GM03348 (cell line): Measurements from ENCODE around the gene MYO7B.
A peak's percentile ranks its signal among the peaks of the same experiment; 100 is the strongest.

Experiments used
- DNase-seq: peaks from one replicate; pipeline ENCODE4 v3.0.0; 2012; ENCODE audit warnings: low spot score

MYO7B gene

DNA sequence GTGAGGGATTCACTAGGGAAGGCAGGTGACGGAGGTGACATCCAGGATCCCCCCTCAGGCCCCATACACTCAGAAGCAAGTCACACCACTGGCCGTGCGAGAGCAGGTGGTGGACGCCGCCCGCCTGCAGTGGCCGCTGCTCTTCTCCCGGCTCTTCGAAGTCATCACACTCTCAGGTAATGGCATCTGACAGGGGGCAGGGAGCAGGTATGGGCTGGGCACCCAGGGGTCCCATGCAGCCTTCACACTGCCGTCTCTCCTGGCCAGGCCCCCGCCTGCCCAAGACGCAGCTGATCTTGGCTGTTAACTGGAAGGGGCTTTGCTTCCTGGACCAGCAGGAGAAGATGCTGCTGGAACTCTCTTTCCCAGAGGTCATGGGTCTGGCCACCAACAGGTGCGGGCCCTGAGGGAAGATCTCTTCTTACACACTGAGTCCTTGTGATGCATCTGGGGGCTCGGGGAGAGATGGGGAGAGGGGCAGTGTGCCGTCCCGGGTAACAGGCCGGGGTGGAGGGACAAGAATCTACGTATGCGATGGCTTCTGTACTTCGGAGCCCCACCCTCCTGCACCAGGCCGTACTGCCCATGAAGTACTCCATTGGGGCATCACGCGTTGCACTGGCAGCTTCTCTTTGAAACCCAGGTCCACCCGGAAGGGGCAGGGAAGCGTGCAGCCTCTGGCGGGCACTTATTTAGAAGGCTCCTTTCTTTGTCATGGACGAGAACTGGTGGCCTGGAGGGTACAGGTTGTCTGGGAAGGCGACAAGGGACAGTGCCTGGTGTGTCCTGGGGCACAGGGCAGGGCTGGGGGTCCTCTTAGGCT, 91.6 kb downstream of the MYO7B start:
- DNase-seq, result no peak

DNA sequence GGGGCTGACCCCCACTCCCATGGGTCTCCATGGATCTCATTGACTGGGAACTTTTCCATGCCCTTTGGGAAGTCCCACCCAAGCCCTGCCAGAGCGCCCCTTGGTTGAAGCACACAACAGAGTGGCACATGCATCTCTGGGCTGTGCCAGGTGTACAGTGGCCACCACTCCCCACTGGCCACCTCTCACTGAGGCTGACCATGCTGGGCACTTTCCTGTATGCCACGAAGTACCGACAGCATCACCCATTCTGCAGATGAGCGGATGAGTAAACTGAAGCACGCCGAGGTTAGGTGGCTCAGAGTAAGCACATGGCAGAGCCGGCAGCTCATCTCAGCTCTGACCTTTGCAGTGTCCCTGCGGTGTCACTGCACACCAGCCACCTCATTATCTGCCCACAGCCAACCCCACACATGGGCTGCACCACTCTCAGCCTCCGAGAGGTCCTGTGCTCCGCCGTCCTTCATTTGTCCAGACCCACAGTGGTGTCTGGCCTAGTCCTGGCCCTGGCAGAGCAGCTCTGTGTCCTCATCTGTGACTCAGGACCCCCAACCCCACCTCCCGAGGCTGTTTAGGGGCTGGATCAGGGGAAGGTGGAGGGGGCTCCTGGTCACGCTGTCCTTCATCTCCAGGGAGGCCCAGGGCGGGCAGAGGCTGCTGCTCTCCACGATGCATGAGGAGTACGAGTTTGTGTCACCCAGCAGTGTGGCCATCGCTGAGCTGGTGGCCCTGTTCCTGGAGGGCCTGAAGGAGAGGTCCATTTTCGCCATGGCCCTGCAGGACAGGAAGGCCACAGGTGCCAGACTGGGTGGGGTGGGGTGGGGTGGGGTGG, 92.5 kb downstream of the MYO7B start:
- DNase-seq, result no peak

DNA sequence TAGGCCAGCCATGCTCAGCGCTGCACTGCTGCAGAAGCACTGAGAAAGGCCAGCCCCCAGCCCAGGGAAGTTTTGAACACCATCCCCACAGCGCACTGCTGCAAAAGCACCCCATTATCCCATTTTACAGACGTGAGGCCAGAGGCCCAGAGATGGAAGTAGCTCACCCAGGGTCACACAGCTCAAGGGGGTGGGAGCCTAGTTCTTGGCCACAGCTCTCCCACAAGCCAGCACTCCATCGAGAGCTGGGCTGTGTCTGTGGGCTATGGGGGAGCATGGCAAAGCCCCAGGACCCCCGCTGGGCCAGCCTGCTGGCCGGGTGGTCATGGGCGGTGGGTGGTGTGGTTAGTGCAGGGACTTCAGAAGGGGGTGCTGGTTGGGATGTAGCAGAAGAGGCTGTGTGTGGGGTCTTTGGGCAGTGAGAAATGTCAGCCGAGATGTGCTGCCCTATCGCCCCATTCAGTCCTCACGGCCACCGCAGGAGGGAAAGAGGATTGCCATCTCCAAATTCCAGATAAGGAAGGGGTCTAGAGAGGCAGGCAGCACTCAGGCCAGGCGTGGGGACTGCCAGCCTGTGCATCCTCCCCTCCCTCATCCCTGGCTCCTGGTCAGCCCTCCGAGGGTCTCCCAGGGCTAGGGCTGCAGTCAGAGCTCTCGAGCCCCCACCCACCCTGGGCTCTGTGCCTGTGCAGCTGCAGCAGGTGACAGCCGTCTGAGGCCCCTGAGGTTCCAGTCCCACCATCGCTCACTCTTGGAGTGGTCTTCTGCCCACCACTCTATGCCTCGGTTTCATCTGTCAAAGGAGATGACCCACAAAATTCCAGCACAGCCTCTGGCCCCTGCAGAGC, 93.5 kb downstream of the MYO7B start:
- no peak for DNase-seq

DNA sequence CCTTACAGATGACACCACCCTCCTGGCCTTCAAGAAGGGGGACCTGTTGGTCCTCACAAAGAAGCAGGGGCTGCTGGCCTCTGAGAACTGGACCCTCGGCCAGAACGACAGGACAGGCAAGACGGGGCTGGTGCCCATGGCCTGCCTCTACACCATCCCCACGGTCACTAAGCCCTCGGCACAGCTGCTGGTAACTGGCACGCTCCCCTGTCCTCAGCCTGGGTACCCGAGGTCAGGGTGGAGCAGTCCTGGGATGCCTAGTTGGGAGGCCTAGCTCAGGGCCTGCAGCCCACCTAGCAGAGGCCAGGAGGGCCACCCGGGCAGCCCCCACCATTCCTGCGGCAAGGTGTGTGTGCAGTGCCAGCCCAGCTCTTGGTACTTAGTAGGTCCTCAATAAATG, 94.2 kb downstream of the MYO7B start:
- no peak for DNase-seq

DNA sequence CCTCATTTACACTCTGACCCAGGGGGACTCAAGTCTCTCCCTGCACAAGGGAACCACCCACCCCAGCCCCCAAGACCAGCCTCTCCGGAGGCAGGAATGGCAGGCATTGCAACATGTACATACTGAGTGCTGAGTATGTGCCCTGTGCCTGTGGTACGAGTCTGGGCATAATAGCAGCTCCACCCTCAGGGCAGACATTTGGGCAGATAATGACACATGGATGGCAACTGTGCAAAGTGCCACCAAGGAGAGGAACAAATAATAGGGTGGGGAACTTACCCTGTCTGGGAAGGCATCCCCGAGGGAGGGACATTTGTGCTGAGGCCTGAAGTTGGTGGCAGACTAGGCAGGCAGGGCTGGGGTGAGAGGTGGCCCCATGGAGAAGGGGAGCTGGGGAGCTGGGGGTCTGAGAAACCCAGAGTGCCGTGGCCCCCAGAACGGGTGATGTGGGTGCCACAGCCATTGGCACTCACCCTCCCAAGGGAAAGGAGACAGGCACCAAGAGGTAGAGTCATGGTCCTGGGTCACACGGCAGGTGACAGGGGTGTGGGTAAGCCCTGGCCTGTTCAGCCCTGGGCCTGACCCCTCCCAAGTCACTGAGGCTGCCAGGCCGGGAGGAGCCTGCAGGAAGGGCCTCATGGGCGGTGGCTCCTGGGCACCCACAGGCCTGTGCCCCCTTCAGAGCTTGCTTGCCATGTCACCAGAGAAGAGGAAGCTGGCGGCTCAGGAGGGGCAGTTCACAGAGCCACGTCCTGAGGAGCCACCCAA, 94.8 kb downstream of the MYO7B start:
- DNase-seq, result no peak

DNA sequence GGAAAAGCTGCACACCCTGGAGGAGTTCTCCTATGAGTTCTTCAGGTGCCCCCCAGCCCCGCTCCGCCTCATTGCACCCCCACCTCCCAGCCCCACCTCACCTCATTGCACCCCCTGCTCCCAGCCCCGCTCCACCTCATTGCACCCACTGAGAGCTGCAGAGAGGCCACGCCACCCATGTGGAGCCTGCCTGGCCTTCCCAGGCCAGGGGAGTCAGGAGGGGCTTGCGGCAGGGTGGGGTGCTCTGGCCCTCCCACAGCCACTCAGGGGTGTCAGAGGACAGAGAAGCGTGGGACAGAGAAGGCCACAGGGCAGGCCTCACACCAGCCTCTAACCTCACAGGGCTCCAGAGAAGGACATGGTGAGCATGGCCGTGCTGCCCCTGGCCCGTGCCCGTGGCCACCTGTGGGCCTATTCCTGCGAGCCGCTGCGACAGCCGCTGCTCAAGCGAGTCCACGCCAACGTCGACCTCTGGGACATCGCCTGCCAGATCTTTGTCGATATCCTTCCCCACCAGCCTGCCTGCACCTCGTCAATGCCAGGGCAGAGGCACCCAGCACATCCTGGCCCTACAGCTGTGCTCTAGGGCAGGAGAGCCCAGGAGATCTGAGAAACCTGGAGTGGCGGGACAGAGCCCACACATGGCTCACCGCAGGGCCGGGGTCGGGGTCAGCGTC, 95.5 kb downstream of the MYO7B start:
- no peak for DNase-seq

DNA sequence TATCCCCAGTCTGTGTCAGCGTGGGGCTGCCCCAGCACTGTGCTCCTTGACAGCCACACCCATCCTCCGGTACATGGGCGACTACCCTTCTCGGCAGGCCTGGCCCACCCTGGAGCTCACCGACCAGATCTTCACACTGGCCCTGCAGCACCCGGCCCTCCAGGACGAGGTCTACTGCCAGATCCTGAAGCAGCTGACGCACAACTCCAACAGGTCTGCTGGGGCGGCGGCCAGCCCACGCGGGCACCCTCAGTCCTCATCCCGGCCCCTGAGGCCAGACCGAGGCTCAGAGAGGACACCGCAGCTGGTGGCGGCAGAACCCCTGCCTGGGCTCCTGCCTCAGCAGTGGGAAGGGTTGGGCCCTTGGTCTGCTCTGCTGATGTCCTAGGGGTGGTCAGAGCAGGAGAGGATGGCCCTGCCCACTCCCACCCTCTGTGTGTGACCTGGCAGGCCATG, 96.1 kb downstream of the MYO7B start:
- DNase-seq, result no peak

DNA sequence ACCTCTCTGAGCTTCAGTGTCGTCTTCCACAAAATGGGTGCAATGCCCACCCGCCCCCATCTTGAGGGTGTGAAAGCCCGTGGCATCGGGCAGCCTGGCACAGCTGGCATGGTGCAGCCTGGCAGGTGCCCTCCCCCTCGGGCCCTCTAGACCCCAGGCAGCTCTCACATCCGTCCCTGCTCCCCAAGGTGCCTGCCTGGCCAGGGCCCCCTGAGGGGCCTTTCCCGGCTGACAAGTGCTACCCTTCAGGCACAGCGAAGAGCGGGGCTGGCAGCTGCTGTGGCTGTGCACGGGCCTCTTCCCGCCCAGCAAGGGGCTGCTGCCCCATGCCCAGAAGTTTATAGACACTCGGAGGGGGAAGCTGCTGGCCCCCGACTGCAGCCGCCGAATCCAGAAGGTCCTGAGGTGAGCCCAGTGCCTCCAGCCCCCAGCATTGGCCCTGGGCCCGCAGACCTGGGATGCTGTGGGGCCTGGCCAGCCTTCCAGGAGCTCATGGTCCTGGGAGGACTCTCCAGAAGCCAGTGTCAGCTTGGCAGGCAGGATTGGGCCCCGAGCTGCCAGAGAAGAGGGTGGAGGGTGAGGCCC, 96.6 kb downstream of the MYO7B start:
- DNase-seq, result no peak

DNA sequence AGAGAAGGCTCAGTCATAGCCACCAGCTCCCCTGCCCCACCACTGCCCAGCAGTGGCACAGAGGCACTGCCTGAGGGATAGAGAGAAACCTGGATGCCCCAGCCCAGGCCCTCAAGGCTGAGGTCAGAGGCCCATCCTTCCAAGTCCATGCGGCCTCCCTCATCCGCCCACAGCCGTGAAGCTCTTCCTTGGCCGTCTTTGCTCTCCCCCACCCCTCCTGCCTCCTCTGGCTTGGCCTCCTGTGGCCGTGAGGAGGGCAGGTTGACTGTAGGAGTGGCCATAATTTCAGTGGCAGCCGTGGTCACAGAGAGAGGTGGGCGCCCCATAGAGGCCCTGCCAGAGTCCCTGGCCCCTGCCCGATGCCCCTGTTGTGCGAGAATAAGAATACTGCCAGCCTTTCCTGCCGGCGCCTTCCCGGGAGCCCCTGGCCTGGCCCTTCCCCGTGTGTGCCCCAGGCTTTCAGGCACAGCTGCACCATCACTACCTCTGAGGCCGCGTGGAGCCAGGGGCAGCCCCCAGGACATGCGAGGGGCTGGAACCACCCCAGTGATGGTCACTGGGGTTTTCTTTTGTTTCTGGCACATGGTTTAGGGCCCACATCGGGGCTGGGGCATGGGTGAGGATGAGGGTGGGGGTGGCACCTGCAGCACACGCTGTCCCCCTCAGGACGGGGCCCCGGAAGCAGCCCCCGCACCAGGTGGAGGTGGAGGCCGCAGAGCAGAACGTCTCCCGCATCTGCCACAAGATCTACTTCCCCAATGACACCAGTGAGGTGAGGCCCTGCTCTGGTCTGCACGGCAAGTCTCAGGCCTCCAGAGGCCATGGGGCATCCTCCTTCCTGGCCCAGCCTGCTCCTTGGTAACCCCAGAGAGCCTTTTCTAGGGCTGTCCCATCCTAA, 97.4 kb downstream of the MYO7B start:
- no peak for DNase-seq

DNA sequence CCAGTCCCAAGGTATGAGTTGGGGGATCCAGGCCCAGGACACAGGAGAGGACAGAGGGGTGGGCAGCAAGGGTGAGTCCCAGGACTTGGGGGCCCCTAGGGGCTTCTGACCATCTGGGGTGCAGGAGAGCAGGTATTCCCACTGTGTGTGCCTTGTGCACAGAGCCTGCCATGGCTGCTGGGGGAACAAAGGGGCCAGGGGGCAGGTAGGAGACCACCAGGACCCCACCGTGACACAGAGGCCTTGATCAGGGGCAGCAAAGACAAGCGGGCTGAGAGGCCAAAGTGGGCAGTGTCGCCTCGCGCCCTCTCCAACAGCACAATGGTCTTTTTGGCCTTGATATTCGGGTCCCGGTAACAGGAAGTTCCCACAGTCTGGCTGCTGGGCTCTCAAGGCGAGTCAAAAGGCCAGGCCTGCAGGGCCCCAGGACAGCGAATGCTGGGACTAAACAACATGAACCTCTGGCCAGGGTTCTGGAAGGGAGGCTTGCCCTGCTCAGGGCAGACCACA, 98.1 kb downstream of the MYO7B start:
- DNase-seq, result no peak

DNA sequence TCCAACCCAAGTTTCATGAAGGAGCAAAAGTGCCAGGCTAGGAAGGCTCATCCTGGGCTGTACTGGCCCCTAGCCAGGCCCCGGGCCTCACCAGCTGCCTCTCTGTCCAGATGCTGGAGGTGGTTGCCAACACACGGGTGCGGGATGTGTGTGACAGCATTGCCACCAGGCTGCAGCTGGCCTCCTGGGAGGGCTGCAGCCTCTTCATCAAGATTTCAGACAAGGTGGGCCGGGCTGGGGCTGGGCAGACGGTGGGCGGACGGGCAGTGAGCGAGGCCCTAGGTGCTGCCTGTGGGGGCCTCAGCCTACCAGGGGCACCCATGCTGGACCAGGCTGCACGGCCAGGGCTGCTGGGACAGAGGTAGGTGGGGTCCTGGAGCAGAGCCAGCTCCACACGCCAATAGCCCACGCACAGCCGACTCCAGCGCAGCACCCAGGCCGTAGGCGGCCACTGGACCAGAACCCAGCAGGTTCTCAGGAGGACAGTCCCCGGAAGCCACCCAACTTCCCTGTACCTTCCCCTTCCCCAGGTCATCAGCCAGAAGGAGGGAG, 98.7 kb downstream of the MYO7B start:
- peak; percentile 37 for DNase-seq

DNA sequence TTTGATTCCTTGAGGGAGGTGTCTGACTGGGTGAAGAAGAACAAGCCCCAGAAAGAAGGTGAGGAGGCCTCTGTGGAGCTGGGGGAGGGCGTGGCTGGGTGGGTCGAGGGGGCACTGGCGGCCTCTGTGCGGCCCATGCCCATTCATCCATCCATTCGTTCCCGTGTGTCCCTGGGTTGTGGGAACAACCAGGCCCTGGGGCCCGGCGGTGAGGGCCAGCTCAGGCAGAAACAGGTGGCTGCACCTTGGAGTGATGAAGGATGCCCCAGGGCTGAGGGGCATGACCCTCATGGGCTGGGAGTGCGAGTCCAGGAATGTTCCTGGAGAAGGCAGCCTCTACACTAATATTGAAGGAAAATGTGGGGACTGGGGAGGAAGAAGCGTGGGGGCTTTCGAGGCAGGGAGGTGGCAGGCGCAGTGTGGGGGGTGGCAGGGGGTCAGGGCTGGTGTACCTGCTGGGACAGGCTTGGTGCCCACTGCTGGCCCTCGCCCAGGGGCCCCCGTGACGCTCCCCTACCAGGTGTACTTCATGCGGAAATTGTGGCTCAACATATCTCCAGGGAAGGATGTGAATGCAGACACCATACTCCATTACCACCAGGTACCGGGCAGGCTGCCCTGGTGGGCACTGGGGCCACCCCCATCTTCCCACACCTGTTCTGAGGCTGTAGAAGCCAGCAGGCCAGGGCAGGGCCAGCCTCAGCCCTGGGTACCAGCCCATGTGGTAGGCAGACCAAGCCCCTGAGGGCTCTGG, 99.3 kb downstream of the MYO7B start:
- no peak for DNase-seq

DNA sequence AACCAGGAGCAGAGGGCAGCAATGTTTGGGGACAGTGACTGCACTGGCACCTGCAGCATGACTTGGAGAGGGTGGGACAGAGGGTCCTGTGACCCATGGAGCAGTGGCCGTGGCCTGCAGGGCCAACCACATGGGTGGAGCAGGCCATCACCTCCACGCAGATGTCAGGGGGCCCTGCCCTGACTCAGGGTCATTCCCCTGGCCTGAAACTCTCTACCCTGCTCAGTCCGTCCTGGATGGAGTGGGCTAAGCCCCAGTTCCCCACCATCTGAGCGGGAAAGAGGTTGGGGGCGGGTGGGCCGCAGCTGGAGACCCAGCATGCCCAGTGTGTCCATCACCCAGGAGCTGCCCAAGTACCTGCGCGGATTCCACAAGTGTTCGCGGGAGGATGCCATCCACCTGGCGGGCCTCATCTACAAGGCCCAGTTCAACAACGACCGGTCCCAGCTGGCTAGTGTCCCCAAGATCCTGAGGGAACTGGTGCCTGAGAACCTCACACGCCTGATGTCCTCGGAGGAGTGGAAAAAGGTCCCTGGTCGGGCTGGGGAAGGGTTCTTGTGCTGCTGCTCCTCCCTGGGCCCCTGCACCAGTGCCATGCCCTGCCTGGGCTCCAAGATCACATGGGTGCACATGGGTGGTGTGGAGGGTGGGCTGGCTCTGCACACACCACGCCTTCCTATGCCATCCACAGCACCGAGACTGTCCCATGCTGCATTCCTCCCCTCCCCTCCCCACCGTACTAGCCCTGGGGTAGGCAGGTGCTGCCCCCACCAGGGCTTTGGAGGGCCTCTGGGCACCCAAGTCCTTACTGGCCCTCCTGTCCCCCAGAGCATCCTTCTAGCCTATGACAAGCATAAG, 100.1 kb downstream of the MYO7B start:
- DNase-seq, result no peak

DNA sequence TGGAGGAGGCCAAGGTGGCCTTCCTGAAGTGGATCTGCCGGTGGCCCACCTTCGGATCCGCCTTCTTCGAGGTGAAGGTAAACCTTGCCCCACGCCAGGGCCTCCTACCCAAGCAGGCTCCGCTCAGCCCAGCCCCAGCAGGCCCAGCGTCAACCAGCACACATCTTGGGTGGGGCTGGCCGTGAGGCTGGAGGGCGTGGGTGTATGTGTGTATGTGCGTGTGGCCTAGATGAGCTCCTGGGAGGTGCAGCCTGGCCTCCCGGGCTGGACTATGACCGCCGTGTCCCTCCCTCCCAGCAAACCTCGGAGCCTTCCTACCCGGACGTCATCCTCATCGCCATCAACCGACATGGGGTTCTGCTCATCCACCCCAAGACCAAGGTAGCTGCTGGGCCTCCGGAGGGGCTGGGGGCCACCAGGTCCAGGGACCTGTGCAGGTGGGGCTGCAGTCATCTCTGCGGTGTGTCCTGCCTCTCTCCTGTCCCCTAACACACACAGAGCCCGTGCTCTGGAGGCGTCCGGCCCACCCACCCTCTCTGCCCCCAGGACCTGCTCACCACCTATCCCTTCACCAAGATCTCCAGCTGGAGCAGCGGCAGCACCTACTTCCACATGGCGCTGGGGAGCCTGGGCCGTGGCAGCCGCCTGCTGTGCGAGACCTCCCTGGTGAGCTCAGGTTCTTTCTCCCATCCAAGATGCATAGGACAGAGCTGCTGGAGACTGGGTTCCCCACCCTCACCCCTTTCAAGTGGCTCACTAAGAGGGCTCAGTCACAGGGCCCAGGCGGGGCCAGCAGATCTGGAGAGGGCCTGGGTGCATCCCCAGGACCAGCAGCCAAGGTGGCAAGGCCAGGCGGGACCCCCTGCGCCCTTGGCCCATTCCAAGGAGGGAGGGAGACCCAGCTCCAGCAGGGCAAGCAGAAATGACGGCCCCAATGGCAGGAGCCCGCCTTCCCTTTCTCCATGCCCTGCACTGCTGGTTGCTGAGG, 101.1 kb downstream of the MYO7B start:
- no peak for DNase-seq

DNA sequence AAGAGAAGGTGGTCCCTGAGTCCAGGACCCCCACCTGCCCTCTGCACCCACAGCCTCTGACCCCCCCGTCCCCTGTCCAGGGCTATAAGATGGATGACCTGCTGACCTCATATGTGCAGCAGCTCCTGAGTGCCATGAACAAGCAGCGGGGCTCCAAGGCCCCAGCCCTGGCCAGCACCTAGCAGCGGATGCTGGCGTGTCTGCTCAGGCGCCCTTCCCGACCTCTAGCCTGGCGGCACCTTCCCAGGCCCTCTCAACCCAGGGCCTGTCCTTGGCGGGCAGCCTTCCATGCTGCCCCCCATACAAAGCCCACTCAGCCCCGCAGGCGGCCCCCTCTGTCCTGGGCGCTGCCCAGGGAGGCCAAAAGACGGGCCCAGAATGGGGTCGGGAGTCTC, 101.8 kb downstream of the MYO7B start:
- DNase-seq, result no peak

DNA sequence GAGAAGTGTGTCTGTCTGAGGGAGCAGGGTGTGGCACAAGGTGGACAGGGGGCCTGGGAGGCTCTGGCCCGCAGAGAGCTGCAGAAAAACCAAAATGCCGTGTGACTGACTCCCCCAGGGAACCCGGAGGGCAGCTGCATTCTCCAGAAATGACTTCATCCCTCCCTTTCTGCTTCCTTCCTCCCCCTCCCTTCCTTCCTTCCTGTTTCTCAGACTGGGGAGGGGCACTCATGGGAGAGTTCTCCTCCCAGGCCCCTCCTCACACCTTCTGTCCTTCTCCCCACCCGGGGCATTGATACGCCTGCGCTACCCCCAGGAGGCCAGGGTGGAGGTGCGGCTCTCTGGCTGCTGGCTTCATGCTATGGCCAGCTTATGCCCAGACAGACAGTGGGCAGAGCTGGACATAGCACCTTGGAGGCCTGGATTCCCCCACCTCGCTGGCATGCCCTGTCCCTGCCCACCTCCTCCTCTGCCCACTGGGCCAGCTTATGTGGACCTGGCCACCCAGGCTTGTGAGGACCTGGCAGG, 102.3 kb downstream of the MYO7B start:
- peak; percentile 93 for DNase-seq
